ENCODE data around the gene TLCD1.

Gene TLCD1

GRCh38 chr17:28698253-28698941, 27.6 kb downstream of the TLCD1 start:
- in situ Hi-C loops (cut with MboI; ENCODE audit: low sequenced_read_pairs) = no loop called here

- in situ Hi-C loops (cut with MboI; ENCODE audit: low sequenced_read_pairs) = no loop called here
These were observed 32.2 kb downstream of the TLCD1 start for GRCh38 chr17:28693869-28694268.

- in situ Hi-C loops (cut with MboI; ENCODE audit: low sequenced_read_pairs) = no loop called here
These were observed 37.0 kb downstream of the TLCD1 start for GRCh38 chr17:28689011-28689410.

- in situ Hi-C loops (cut with MboI; ENCODE audit: low sequenced_read_pairs) = no loop called here
These were observed 37.6 kb downstream of the TLCD1 start for GRCh38 chr17:28688481-28688880.

- in situ Hi-C loops (cut with MboI; ENCODE audit: low sequenced_read_pairs) = no loop called here
These were observed 39.7 kb downstream of the TLCD1 start for GRCh38 chr17:28686296-28686695.

- in situ Hi-C loops (cut with MboI; ENCODE audit: low sequenced_read_pairs) = no loop called here
These were observed 40.7 kb downstream of the TLCD1 start for GRCh38 chr17:28685366-28685765.

- in situ Hi-C loops (cut with MboI; ENCODE audit: low sequenced_read_pairs) = no loop called here
These were observed 41.1 kb downstream of the TLCD1 start for GRCh38 chr17:28684963-28685362.

- in situ Hi-C loops (cut with MboI; ENCODE audit: low sequenced_read_pairs) = no loop called here
These were observed 43.4 kb downstream of the TLCD1 start for GRCh38 chr17:28682655-28683054.

GRCh38 chr17:28675980-28676379, 50.1 kb downstream of the TLCD1 start:
- in situ Hi-C loops (cut with MboI; ENCODE audit: low sequenced_read_pairs) = no loop called here

- in situ Hi-C loops (cut with MboI; ENCODE audit: low sequenced_read_pairs) = no loop called here
These were observed 50.5 kb downstream of the TLCD1 start for GRCh38 chr17:28675490-28675889.

Measured in HL-60/S4 (cell line).